Testis (tissue), 2 donors: Measurements from ENCODE around the gene ARL8A.

Experiments used
- POLR2A ChIP-seq: fragments of 450-650 bp; IDR thresholded peaks from one replicate; pipeline ENCODE4 v1.6.1; 2017; ENCODE audit warnings: antibody characterized with exemption, mild to moderate bottlenecking, moderate library complexity
- TF ChIP-seq, protein P1 (sequence below), 3 experiments: fragments of 450-650 bp in 2 of 3; fragments of 200-600 bp in 1 of 3; sonication (generic) in 1 of 3; IDR thresholded peaks; one replicate each; pipeline ENCODE4 v1.5.1; 2016 to 2019; ENCODE audit warnings: antibody characterized with exemption in 3 of 3, mild to moderate bottlenecking in 2 of 3, moderate library complexity in 1 of 3

DNA sequence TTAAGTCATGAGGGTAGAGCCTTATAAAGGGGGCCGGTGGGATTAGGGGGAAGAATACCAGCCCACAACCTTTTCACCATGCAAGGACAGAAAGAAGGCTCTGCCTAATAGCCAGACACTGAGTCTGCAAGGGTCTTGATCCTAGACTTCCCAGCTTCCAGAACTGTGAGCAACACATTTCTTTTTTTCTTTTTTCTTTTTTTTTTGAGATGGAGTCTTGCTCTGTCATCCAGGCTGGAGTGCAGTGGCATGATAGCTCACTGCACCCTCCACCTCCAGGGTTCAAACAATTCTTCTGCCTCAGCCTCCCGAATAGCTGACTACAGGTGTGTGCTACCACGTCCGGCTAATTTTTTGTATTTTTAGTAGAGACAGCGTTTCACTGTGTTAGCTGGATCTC lies 1.7 kb upstream of the ARL8A start:
- TF ChIP-seq, protein P1, sequence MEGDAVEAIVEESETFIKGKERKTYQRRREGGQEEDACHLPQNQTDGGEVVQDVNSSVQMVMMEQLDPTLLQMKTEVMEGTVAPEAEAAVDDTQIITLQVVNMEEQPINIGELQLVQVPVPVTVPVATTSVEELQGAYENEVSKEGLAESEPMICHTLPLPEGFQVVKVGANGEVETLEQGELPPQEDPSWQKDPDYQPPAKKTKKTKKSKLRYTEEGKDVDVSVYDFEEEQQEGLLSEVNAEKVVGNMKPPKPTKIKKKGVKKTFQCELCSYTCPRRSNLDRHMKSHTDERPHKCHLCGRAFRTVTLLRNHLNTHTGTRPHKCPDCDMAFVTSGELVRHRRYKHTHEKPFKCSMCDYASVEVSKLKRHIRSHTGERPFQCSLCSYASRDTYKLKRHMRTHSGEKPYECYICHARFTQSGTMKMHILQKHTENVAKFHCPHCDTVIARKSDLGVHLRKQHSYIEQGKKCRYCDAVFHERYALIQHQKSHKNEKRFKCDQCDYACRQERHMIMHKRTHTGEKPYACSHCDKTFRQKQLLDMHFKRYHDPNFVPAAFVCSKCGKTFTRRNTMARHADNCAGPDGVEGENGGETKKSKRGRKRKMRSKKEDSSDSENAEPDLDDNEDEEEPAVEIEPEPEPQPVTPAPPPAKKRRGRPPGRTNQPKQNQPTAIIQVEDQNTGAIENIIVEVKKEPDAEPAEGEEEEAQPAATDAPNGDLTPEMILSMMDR (IDR thresholded peaks at IDR 0.05), result no peak
- no peak for TF ChIP-seq POLR2A
